OCI-LY1 (cell line): ENCODE results near the gene SLC2A10.
A peak's percentile ranks its signal among the peaks of the same experiment; 100 is the strongest.

Source experiments
- H2AFZ ChIP-seq: fragments of 200-600 bp; sonication (generic), shearing (Covaris generic); 2 replicates; pipeline ENCODE4 v1.6.0; 2014; ENCODE audit warnings: antibody characterized with exemption, mild to moderate bottlenecking, low read length
- H3F3A ChIP-seq: fragments of 200-600 bp; sonication (generic), shearing (Covaris generic); 2 replicates; pipeline ENCODE4 v1.6.0; 2014; ENCODE audit warnings: mild to moderate bottlenecking, antibody characterized with exemption, low read length, moderate library complexity; ENCODE audit not compliant: insufficient read depth
- H3K27ac ChIP-seq: fragments of 200-600 bp; sonication (generic); 2 replicates; pipeline ENCODE4 v1.5.1; 2014; ENCODE audit warnings: low read length, mixed run types, mild to moderate bottlenecking, low read depth; ENCODE audit not compliant: poor library complexity, severe bottlenecking
- H3K27me3 ChIP-seq: fragments of 200-600 bp; sonication (generic); 2 replicates; pipeline ENCODE4 v1.6.0; 2014; ENCODE audit warnings: antibody characterized with exemption, mild to moderate bottlenecking, low read length, moderate library complexity; ENCODE audit not compliant: insufficient read depth
- H3K36me3 ChIP-seq: fragments of 200-600 bp; sonication (generic); 2 replicates; pipeline ENCODE4 v1.6.1; 2014; ENCODE audit warnings: mild to moderate bottlenecking, antibody characterized with exemption, low read length, moderate library complexity, mixed read lengths; ENCODE audit not compliant: insufficient read depth
- H3K4me1 ChIP-seq: fragments of 200-600 bp; sonication (generic); 2 replicates; pipeline ENCODE4 v1.5.1; 2014; ENCODE audit warnings: mild to moderate bottlenecking, low read length, moderate library complexity; ENCODE audit not compliant: insufficient read depth, severe bottlenecking
- H3K4me2 ChIP-seq: fragments of 200-600 bp; sonication (generic), shearing (Covaris generic); 2 replicates; pipeline ENCODE4 v1.6.1; 2014; ENCODE audit warnings: low read length
- H3K4me3 ChIP-seq: fragments of 200-600 bp; sonication (generic); 2 replicates; pipeline ENCODE4 v1.5.1; 2014; ENCODE audit warnings: low read length, low read depth, mild to moderate bottlenecking, mixed read lengths; ENCODE audit not compliant: poor library complexity, severe bottlenecking
- H3K79me2 ChIP-seq: fragments of 200-600 bp; shearing (Covaris generic); 2 replicates; pipeline ENCODE4 v1.6.1; 2016; ENCODE audit warnings: mixed run types, low read length, mixed read lengths; ENCODE audit not compliant: insufficient read depth
- H3K9ac ChIP-seq: fragments of 200-600 bp; sonication (generic), shearing (Covaris generic); 2 replicates; pipeline ENCODE4 v1.6.1; 2014; ENCODE audit warnings: mild to moderate bottlenecking, low read length, mixed read lengths
- H3K9me2 ChIP-seq: fragments of 200-600 bp; sonication (generic), shearing (Covaris generic); 2 replicates; pipeline ENCODE4 v1.6.1; 2014; ENCODE audit warnings: low read depth, mild to moderate bottlenecking, low read length, mixed read lengths
- H3K9me3 ChIP-seq: fragments of 200-600 bp; shearing (Covaris generic); 2 replicates; pipeline ENCODE4 v1.6.1; 2014; ENCODE audit warnings: low read length, mixed read lengths
- H4K20me1 ChIP-seq: fragments of 200-600 bp; sonication (generic), shearing (Covaris generic); 2 replicates; pipeline ENCODE4 v1.6.0; 2016; ENCODE audit warnings: mild to moderate bottlenecking, low read length; ENCODE audit not compliant: insufficient read depth
- CTCF ChIP-seq: fragments of 200-600 bp; sonication (generic), shearing (Covaris generic); IDR thresholded peaks from 2 replicates; pipeline ENCODE4 v1.5.1; 2017; ENCODE audit warnings: mild to moderate bottlenecking, antibody characterized with exemption, low read length, moderate library complexity, mixed read lengths
- EZH2 ChIP-seq: fragments of 200-600 bp; sonication (generic), shearing (Covaris generic); IDR thresholded peaks from 2 replicates; pipeline ENCODE4 v1.8.0; 2017; ENCODE audit warnings: borderline replicate concordance, mixed run types, mild to moderate bottlenecking, antibody characterized with exemption, low read length, moderate library complexity, mixed read lengths

Gene SLC2A10

DNA sequence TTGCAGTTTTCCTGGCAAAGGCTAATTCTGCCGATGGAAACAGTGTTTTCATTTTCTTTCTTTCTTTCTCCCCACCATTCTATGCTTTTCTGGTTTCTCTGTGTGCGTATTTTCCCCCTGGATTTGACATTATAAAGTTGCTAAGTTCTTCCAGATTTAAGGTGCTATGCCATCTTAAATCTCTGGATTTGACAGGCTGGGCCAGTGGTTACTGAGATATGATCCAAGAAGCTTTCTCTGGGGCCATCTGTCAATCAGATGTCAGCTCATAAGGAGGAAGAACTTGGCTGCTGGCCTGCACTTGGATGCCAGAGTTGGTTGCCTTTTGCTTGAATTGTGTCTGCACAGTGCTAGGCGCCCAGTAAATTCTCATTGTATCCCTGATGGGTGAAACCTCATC lies 39.7 kb downstream of the SLC2A10 start:
- H3K9me2 ChIP-seq = no peaks in the 10 kb centered on the region
- no peaks in the 10 kb centered on the region for H3K9me3 ChIP-seq
- no peak overlapping the region for H3K9ac ChIP-seq
- H3K4me1 ChIP-seq = no peaks in the 10 kb centered on the region
- H4K20me1 ChIP-seq = no peaks in the 10 kb centered on the region
- H2AFZ ChIP-seq = no peak overlapping the region
- peaks cover 5% of the 10 kb centered on the region; the same call in 1 of the 2 replicates for H3K27me3 ChIP-seq
- H3K79me2 ChIP-seq = no peaks in the 10 kb centered on the region
- no peak overlapping the region for H3K27ac ChIP-seq
- H3K4me3 ChIP-seq = no peak overlapping the region
- no peaks in the 10 kb centered on the region for H3F3A ChIP-seq
- no peaks in the 10 kb centered on the region for H3K36me3 ChIP-seq
- H3K4me2 ChIP-seq = no peak overlapping the region
- no peak for TF ChIP-seq EZH2
- TF ChIP-seq CTCF = no peak

DNA sequence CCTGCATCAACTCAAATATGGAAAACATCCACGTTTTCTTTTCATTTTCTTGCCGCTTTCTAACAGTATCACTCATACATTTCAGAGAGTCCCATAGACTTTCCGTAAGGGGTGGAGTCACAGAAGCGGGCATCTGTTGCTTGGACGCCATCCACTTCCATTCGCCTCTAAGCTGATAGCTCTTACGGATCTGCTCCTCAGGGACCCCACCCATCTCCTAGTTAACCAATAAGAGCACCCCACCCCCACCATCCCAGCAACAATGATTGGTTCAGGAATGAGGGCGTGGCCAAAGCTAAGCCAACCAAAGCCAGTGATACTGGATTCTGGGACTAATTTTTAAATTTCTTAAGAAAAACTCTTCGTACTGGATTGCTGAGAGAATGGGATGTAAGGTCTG lies 42.4 kb downstream of the SLC2A10 start:
- Histone ChIP-seq H3K9me2 (no peaks in the 10 kb centered on the region), H3F3A (no peaks in the 10 kb centered on the region), H3K79me2 (no peaks in the 10 kb centered on the region), H2AFZ (no peak overlapping the region), H3K9me3 (no peaks in the 10 kb centered on the region), H4K20me1 (no peaks in the 10 kb centered on the region), H3K36me3 (no peaks in the 10 kb centered on the region), H3K27ac (no peak overlapping the region), H3K4me2 (no peak overlapping the region), H3K4me1 (no peaks in the 10 kb centered on the region), H3K4me3 (no peak overlapping the region), H3K27me3 (peaks cover 5% of the 10 kb centered on the region; the same call in 1 of the 2 replicates), H3K9ac (no peak overlapping the region)
- no peak for TF ChIP-seq EZH2
- no peak for TF ChIP-seq CTCF

- no peak overlapping the region for H3K4me3 ChIP-seq
- H3K4me2 ChIP-seq = no peak overlapping the region
- H3K79me2 ChIP-seq = no peaks in the 10 kb centered on the region
- no peaks in the 10 kb centered on the region for H3K36me3 ChIP-seq
- H3K9ac ChIP-seq = no peak overlapping the region
- H3K4me1 ChIP-seq = no peaks in the 10 kb centered on the region
- H3K9me3 ChIP-seq = no peaks in the 10 kb centered on the region
- H3K27me3 ChIP-seq = peaks cover under 1% of the 10 kb centered on the region; the same call in 1 of the 2 replicates
- no peak overlapping the region for H3K27ac ChIP-seq
- TF ChIP-seq CTCF = peak; percentile 70
- no peak for TF ChIP-seq EZH2
- no peaks in the 10 kb centered on the region for H3F3A ChIP-seq
- H3K9me2 ChIP-seq = no peaks in the 10 kb centered on the region
- no peaks in the 10 kb centered on the region for H4K20me1 ChIP-seq
- no peak overlapping the region for H2AFZ ChIP-seq
Observed at GRCh38 chr20:46752728-46753127, 43.3 kb downstream of the SLC2A10 start.
